Liver (tissue), 3 donors: ENCODE measurements around the gene CCN5.

Experiments
- GABPA ChIP-seq, 2 donors: IDR thresholded peaks in 1 of 2; conservative IDR thresholded peaks in 1 of 2; 2 replicates each; pipeline ENCODE4 v1.6.1; 2016; ENCODE audit warnings: antibody characterized with exemption in 2 of 2, mild to moderate bottlenecking in 1 of 2, moderate library complexity in 1 of 2
- JUND ChIP-seq, 2 donors: IDR thresholded peaks; 2 replicates each; pipeline ENCODE4 v1.6.1; 2016; ENCODE audit warnings: antibody characterized with exemption in 2 of 2
- RAD21 ChIP-seq, 2 donors: IDR thresholded peaks; 2 replicates each; pipeline ENCODE4 v1.6.1; 2016; ENCODE audit warnings: antibody characterized with exemption in 2 of 2, mild to moderate bottlenecking in 2 of 2
- SP1 ChIP-seq: IDR thresholded peaks from 2 replicates; pipeline ENCODE4 v1.6.1; 2018; ENCODE audit warnings: antibody characterized with exemption, mild to moderate bottlenecking
- TAF1 ChIP-seq: conservative IDR thresholded peaks from 2 replicates; pipeline ENCODE4 v1.6.1; 2016; ENCODE audit warnings: antibody characterized with exemption, mild to moderate bottlenecking
- YY1 ChIP-seq: IDR thresholded peaks from 2 replicates; pipeline ENCODE4 v1.6.1; 2016; ENCODE audit warnings: antibody characterized with exemption, mild to moderate bottlenecking
- TF ChIP-seq, protein P1 (sequence below): IDR thresholded peaks from 2 replicates; pipeline ENCODE4 v1.6.1; 2016; ENCODE audit warnings: antibody characterized with exemption, mild to moderate bottlenecking
- TF ChIP-seq, protein P2 (sequence below): fragments of 150-350 bp; IDR thresholded peaks from 2 replicates; pipeline ENCODE4 v1.5.1; 2017; ENCODE audit warnings: improper control_type of control experiment, low read depth, low read length; ENCODE audit not compliant: missing input control
- TF ChIP-seq, protein P3 (sequence below): IDR thresholded peaks from 2 replicates; pipeline ENCODE4 v1.6.1; 2016; ENCODE audit warnings: antibody characterized with exemption
- TF ChIP-seq, protein P4 (sequence below): IDR thresholded peaks from 2 replicates; pipeline ENCODE4 v1.6.1; 2016; ENCODE audit warnings: antibody characterized with exemption
- donor health status: healthy.
- donor health status: healthy.

DNA sequence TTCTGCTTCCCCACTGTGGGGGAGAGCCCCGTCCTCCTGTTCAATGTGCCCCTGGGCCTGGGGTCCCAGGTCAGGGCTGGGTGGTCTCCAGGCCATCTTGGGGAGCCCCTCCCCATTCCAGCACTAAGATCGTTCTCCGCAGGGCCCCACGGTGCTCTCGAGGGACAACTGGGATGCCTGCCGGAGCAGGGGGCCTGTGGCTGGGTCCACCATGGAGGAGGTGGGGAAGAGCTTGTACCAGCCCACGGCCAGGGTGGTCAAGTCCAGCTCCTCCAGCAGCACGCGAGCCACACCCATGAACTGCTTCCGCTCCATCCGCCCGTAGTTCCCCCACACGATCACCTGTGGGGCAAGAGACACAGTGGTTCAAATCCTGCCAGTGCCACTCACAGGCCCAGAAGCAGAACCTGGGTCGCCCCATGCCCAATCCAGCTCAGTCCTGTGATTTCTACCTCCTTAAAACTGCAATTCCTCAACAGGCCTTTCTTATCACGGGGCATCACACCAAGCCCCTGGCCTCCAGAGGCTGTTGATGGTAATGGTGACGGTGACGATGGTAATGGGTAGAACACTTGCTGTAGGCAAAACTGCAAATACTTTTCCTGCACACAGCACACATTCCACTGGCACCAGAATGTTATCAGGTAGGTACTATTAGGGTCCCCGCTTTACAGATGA is 41.0 kb downstream of the CCN5 start:
- TF ChIP-seq, protein P1, sequence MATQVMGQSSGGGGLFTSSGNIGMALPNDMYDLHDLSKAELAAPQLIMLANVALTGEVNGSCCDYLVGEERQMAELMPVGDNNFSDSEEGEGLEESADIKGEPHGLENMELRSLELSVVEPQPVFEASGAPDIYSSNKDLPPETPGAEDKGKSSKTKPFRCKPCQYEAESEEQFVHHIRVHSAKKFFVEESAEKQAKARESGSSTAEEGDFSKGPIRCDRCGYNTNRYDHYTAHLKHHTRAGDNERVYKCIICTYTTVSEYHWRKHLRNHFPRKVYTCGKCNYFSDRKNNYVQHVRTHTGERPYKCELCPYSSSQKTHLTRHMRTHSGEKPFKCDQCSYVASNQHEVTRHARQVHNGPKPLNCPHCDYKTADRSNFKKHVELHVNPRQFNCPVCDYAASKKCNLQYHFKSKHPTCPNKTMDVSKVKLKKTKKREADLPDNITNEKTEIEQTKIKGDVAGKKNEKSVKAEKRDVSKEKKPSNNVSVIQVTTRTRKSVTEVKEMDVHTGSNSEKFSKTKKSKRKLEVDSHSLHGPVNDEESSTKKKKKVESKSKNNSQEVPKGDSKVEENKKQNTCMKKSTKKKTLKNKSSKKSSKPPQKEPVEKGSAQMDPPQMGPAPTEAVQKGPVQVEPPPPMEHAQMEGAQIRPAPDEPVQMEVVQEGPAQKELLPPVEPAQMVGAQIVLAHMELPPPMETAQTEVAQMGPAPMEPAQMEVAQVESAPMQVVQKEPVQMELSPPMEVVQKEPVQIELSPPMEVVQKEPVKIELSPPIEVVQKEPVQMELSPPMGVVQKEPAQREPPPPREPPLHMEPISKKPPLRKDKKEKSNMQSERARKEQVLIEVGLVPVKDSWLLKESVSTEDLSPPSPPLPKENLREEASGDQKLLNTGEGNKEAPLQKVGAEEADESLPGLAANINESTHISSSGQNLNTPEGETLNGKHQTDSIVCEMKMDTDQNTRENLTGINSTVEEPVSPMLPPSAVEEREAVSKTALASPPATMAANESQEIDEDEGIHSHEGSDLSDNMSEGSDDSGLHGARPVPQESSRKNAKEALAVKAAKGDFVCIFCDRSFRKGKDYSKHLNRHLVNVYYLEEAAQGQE, result no peak
- TF ChIP-seq, protein P2, sequence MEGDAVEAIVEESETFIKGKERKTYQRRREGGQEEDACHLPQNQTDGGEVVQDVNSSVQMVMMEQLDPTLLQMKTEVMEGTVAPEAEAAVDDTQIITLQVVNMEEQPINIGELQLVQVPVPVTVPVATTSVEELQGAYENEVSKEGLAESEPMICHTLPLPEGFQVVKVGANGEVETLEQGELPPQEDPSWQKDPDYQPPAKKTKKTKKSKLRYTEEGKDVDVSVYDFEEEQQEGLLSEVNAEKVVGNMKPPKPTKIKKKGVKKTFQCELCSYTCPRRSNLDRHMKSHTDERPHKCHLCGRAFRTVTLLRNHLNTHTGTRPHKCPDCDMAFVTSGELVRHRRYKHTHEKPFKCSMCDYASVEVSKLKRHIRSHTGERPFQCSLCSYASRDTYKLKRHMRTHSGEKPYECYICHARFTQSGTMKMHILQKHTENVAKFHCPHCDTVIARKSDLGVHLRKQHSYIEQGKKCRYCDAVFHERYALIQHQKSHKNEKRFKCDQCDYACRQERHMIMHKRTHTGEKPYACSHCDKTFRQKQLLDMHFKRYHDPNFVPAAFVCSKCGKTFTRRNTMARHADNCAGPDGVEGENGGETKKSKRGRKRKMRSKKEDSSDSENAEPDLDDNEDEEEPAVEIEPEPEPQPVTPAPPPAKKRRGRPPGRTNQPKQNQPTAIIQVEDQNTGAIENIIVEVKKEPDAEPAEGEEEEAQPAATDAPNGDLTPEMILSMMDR, result no peak
- TF ChIP-seq RAD21 (IDR thresholded peaks at IDR 0.05) (no peak), SP1 (no peak), TAF1 (no peak), JUND (IDR thresholded peaks at IDR 0.05) (no peak), GABPA (IDR thresholded peaks at IDR 0.05 in 1 of 2, conservative IDR thresholded peaks at IDR 0.05 in 1 of 2) (no peak), YY1 (no peak)
- TF ChIP-seq, protein P3, sequence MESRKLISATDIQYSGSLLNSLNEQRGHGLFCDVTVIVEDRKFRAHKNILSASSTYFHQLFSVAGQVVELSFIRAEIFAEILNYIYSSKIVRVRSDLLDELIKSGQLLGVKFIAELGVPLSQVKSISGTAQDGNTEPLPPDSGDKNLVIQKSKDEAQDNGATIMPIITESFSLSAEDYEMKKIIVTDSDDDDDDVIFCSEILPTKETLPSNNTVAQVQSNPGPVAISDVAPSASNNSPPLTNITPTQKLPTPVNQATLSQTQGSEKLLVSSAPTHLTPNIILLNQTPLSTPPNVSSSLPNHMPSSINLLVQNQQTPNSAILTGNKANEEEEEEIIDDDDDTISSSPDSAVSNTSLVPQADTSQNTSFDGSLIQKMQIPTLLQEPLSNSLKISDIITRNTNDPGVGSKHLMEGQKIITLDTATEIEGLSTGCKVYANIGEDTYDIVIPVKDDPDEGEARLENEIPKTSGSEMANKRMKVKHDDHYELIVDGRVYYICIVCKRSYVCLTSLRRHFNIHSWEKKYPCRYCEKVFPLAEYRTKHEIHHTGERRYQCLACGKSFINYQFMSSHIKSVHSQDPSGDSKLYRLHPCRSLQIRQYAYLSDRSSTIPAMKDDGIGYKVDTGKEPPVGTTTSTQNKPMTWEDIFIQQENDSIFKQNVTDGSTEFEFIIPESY, result no peak
- TF ChIP-seq, protein P4, sequence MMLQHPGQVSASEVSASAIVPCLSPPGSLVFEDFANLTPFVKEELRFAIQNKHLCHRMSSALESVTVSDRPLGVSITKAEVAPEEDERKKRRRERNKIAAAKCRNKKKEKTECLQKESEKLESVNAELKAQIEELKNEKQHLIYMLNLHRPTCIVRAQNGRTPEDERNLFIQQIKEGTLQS, result no peak
